ENCODE results near the gene TUT4. TPM values are rescaled to one million over a fixed set of nuclear protein-coding genes. Genes with fewer than 3 reads are reported as not detected.
A peak's percentile ranks its signal among the peaks of the same experiment; 100 is the strongest.

The TUT4 gene
- total RNA-seq, 1 experiment from 2014 or later: 37.4 TPM

- H4K20me1 ChIP-seq (ENCODE audit: low read length): no peaks in the 10 kb centered on the region
- H3K9me2 ChIP-seq (replicated peaks; ENCODE audit: low read length): no peaks in the 10 kb centered on the region
- no peaks in the 10 kb centered on the region for H3K4me1 ChIP-seq (ENCODE audit: insufficient read depth, low read length)
- ATAC-seq (no peak), DNase-seq (peak; percentile 16)
- ChIA-PET POLR2A (ENCODE audit: unreplicated experiment) (interaction anchor here (0.7 kb wide), 1 partner anchor 1388 kb away, joined by 3 read pairs; no protein-coding TSS in a partner anchor), CTCF (no interaction called here)
- BruUV-seq (replicated peaks): no TSS peak
- intact Hi-C loops (cut with micrococcal nuclease): no loop called here
- H3K4me3 ChIP-seq (ENCODE audit: low read length): no peak overlapping the region
- H3K27ac ChIP-seq (ENCODE audit: low read length): no peak overlapping the region
- H3K27me3 ChIP-seq (ENCODE audit: low read length): no peaks in the 10 kb centered on the region
- TF ChIP-seq EZH2phosphoT487 (IDR thresholded peaks at IDR 0.05; ENCODE audit: borderline replicate concordance, low read length): no peak
- TF ChIP-seq EZH2 (IDR thresholded peaks at IDR 0.05; ENCODE audit: low read length, unreplicated experiment): no peak
- no peak for TF ChIP-seq CTCF (conservative IDR thresholded peaks at IDR 0.05; ENCODE audit: low read depth, low read length)
- no peaks in the 10 kb centered on the region for H3K79me2 ChIP-seq (ENCODE audit: low read length)
- H3K9me3 ChIP-seq (ENCODE audit: low read length): no peaks in the 10 kb centered on the region
- no peak overlapping the region for H2AFZ ChIP-seq (ENCODE audit: low read length)
- H3K9ac ChIP-seq (ENCODE audit: low read length): no peak overlapping the region
- no peak overlapping the region for H3K4me2 ChIP-seq (ENCODE audit: low read length)
- H3F3A ChIP-seq (ENCODE audit: low read length, unreplicated experiment): no peaks in the 10 kb centered on the region
- peaks cover 3% of the 10 kb centered on the region; the same call in 1 of the 2 replicates for H3K36me3 ChIP-seq (ENCODE audit: low read depth, low read length)
These were observed 92.2 kb downstream of the TUT4 start for GRCh38 chr1:52460694-52461093.

GRCh38 chr1:52455686-52456085 is 97.2 kb downstream of the TUT4 start:
- ATAC-seq (no peak), DNase-seq (no peak)
- no peaks in the 10 kb centered on the region for H3F3A ChIP-seq (ENCODE audit: low read length, unreplicated experiment)
- no peak overlapping the region for H3K4me3 ChIP-seq (ENCODE audit: low read length)
- CTCF ChIA-PET: no interaction called here
- no peaks in the 10 kb centered on the region for H4K20me1 ChIP-seq (ENCODE audit: low read length)
- peaks cover 3% of the 10 kb centered on the region; the same call in 1 of the 2 replicates for H3K36me3 ChIP-seq (ENCODE audit: low read depth, low read length)
- no peak overlapping the region for H3K9ac ChIP-seq (ENCODE audit: low read length)
- BruUV-seq (replicated peaks): no TSS peak
- H3K9me3 ChIP-seq (ENCODE audit: low read length): no peaks in the 10 kb centered on the region
- no peaks in the 10 kb centered on the region for H3K79me2 ChIP-seq (ENCODE audit: low read length)
- H3K4me1 ChIP-seq (ENCODE audit: insufficient read depth, low read length): no peaks in the 10 kb centered on the region
- no peak overlapping the region for H3K27ac ChIP-seq (ENCODE audit: low read length)
- intact Hi-C loops (cut with micrococcal nuclease): no loop called here
- H3K4me2 ChIP-seq (ENCODE audit: low read length): no peak overlapping the region
- no peaks in the 10 kb centered on the region for H3K27me3 ChIP-seq (ENCODE audit: low read length)
- no peak overlapping the region for H2AFZ ChIP-seq (ENCODE audit: low read length)
- POLR2A ChIA-PET (ENCODE audit: unreplicated experiment): no interaction called here
- no peak for TF ChIP-seq CTCF (conservative IDR thresholded peaks at IDR 0.05; ENCODE audit: low read depth, low read length)
- TF ChIP-seq EZH2 (IDR thresholded peaks at IDR 0.05; ENCODE audit: low read length, unreplicated experiment): no peak
- TF ChIP-seq EZH2phosphoT487 (IDR thresholded peaks at IDR 0.05; ENCODE audit: borderline replicate concordance, low read length): no peak
- no peaks in the 10 kb centered on the region for H3K9me2 ChIP-seq (replicated peaks; ENCODE audit: low read length)

GRCh38 chr1:52454779-52455178 is 98.1 kb downstream of the TUT4 start:
- Histone ChIP-seq H3K36me3 (ENCODE audit: low read depth, low read length) (peaks cover 3% of the 10 kb centered on the region; the same call in 1 of the 2 replicates), H4K20me1 (ENCODE audit: low read length) (no peaks in the 10 kb centered on the region), H3K9me3 (ENCODE audit: low read length) (no peaks in the 10 kb centered on the region), H3K27me3 (ENCODE audit: low read length) (no peaks in the 10 kb centered on the region), H3K4me2 (ENCODE audit: low read length) (no peak overlapping the region), H2AFZ (ENCODE audit: low read length) (no peak overlapping the region), H3K27ac (ENCODE audit: low read length) (no peak overlapping the region), H3K9me2 (replicated peaks; ENCODE audit: low read length) (no peaks in the 10 kb centered on the region), H3K9ac (ENCODE audit: low read length) (no peak overlapping the region), H3K79me2 (ENCODE audit: low read length) (no peaks in the 10 kb centered on the region), H3K4me1 (ENCODE audit: insufficient read depth, low read length) (no peaks in the 10 kb centered on the region), H3K4me3 (ENCODE audit: low read length) (no peak overlapping the region), H3F3A (ENCODE audit: low read length, unreplicated experiment) (no peaks in the 10 kb centered on the region)
- DNase-seq (no peak), ATAC-seq (no peak)
- BruUV-seq (replicated peaks): no TSS peak
- no peak for TF ChIP-seq CTCF (conservative IDR thresholded peaks at IDR 0.05; ENCODE audit: low read depth, low read length)
- no peak for TF ChIP-seq EZH2phosphoT487 (IDR thresholded peaks at IDR 0.05; ENCODE audit: borderline replicate concordance, low read length)
- TF ChIP-seq EZH2 (IDR thresholded peaks at IDR 0.05; ENCODE audit: low read length, unreplicated experiment): no peak
- intact Hi-C loops (cut with micrococcal nuclease): no loop called here
- CTCF ChIA-PET: no interaction called here
- POLR2A ChIA-PET (ENCODE audit: unreplicated experiment): no interaction called here
